ENCODE results near the gene CSPG4. TPM values are rescaled to one million over a fixed set of nuclear protein-coding genes. Genes with fewer than 3 reads are reported as not detected.
A peak's percentile ranks its signal among the peaks of the same experiment; 100 is the strongest.

Gene CSPG4
- total and polyA plus RNA-seq, 2 of the 13 experiments (the other 11 are each of a cell fraction or from before 2014, with no cell fraction given): 0.01 to 0.04 TPM

GRCh38 chr15:75639709-75640482 is 72.8 kb downstream of the CSPG4 start, which contains the start of gene IMP3 (continued):
- peak; percentile 95 for TF ChIP-seq AGO2 (optimal IDR thresholded peaks at IDR 0.05; ENCODE audit: low read depth, low read length)
- TF ChIP-seq CHD2 (IDR thresholded peaks at IDR 0.05; ENCODE audit: low read depth, low read length): peak; percentile 96
- no peak for TF ChIP-seq TAF15 (IDR thresholded peaks at IDR 0.05; ENCODE audit: low read depth, low read length, poor library complexity, severe bottlenecking)
- no peak; the same call in 1 of the 2 replicates for TF ChIP-seq JUN (CRISPR knock-in tag; IDR thresholded peaks at IDR 0.05)
- TF ChIP-seq ZNF10 (CRISPR knock-in tag; IDR thresholded peaks at IDR 0.05; ENCODE audit: borderline replicate concordance, low read depth): peak; percentile 81; the same call in 1 of the 2 replicates
- 0 out of 2 replicates have a peak, but pooled peaks have one; percentile 70 for TF ChIP-seq PREB (CRISPR knock-in tag; IDR thresholded peaks at IDR 0.05)
- TF ChIP-seq DMTF1 (CRISPR knock-in tag; IDR thresholded peaks at IDR 0.05): peak; percentile 62; the same call in 1 of the 2 replicates
- TF ChIP-seq ARID4A (CRISPR knock-in tag; IDR thresholded peaks at IDR 0.05; ENCODE audit: borderline replicate concordance): peak; percentile 97
- no peak; the same call in 1 of the 2 replicates for TF ChIP-seq ZNF839 (CRISPR knock-in tag; IDR thresholded peaks at IDR 0.05; ENCODE audit: borderline replicate concordance)
- TF ChIP-seq ZNF704 (CRISPR knock-in tag; IDR thresholded peaks at IDR 0.05; ENCODE audit: borderline replicate concordance): peak; percentile 46; the same call in 1 of the 2 replicates
- peak; percentile 81; the same call in 1 of the 2 replicates for TF ChIP-seq ZNF543 (CRISPR knock-in tag; IDR thresholded peaks at IDR 0.05)
- 0 out of 2 replicates have a peak, but pooled peaks have one; percentile 39 for TF ChIP-seq FOSL1 (CRISPR knock-in tag; IDR thresholded peaks at IDR 0.05; ENCODE audit: borderline replicate concordance)
- TF ChIP-seq MTF2 (CRISPR knock-in tag; IDR thresholded peaks at IDR 0.05; ENCODE audit: borderline replicate concordance): peak; percentile 54; the same call in 1 of the 2 replicates
- no peak for TF ChIP-seq PCBP2 (optimal IDR thresholded peaks at IDR 0.05; ENCODE audit: low read depth, low read length, poor library complexity, severe bottlenecking)
- peak; percentile 94 for TF ChIP-seq SRY (CRISPR knock-in tag; IDR thresholded peaks at IDR 0.05)
- TF ChIP-seq PRMT3 (CRISPR knock-in tag; IDR thresholded peaks at IDR 0.05; ENCODE audit: borderline replicate concordance, low read depth): 0 out of 2 replicates have a peak, but pooled peaks have one; percentile 47
- peak; percentile 88; the same call in 1 of the 2 replicates for TF ChIP-seq MED13 (CRISPR knock-in tag; IDR thresholded peaks at IDR 0.05)
- TF ChIP-seq ETV5 (CRISPR knock-in tag; IDR thresholded peaks at IDR 0.05; ENCODE audit: borderline replicate concordance): peak; percentile 85
- TF ChIP-seq HIVEP1 (CRISPR knock-in tag; IDR thresholded peaks at IDR 0.05): peak; percentile 17

Data from HepG2 (cell line).